HG03095 (cell line): ENCODE results near the gene LRSAM1.

ENCODE experiments used
- ATAC-seq: cut with Tn5 transposase; IDR thresholded peaks from one replicate; pipeline ENCODE4 v1.9.1; 2021; ENCODE audit warnings: moderate library complexity; ENCODE audit not compliant: unreplicated experiment

LRSAM1 gene

DNA sequence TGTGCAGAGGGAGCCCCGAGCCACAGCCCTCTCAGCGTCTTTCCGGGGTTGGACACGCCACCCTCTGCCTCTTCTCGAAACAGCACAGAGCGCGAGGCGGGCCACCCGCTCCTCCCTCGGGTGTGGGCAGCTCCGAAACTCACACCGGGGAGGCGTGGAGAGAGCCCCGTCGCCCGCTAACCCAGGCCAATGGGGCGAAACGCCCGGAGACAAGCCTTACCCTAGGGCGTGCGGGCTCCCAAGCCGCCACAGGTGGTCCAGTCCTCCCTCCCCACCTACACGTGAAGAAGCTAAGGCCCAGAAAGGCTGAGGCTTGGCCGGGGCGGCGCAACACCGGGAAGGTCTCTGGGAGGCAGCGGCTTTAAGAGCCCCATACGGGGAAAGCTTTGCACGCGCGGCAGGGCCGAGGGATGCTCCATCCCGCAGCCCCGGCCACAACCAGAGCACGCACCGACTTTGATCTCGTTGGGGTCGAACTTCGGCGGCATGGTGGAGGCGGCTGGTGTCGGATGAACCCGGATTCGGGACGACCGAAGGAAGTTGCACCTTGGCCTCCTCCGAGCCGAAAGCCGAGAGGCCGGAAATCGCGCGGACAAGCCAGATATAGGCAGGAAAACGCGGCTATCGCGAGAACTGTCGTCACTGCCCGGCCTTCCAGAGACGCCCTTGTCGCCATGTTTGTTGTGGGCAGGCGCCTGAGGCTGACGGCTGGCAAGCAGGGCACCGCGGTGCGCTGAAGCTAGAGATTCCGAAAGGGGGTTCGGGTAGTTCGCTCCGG lies at the start of gene LRSAM1, which contains the start of gene RPL12:
TSS of gene LRSAM1 (plus strand) at position 681 of the 778 bp plus-strand sequence. CDS start 3,018 bp downstream, outside the sequence.
TSS of gene RPL12 (minus strand) at position 577 of the 778 bp plus-strand sequence. CDS start at position 488, 89 bp downstream.
- ATAC-seq, result peak; percentile 50

DNA sequence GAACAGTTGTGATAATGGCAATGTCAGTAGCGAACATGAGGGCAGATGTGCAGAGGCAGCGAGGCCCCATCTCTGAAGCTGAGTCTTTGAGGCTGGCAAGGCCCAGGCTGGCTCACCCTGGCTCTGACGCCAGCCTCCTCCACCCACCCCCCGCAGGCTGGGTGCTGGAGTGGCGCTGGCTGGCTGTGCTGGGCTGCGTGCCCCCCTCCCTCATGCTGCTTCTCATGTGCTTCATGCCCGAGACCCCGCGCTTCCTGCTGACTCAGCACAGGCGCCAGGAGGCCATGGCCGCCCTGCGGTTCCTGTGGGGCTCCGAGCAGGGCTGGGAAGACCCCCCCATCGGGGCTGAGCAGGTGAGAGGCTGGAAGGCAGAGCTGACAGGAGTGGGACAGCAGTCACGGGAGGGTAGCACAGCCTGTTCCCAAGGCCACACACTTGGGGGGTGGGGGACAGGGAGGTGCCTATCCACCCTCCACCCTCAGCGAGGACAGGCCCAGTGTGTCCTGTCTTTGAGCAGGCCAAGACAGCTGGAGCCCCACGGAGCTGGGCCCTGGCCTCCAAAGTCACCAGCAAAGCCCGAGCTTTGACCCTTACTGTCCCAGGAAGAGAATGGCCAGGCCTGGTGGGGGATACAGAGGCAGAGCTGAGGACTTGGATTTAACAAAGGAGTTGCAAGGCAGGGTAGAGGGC lies 48.8 kb upstream of the LRSAM1 start:
- no peak for ATAC-seq

DNA sequence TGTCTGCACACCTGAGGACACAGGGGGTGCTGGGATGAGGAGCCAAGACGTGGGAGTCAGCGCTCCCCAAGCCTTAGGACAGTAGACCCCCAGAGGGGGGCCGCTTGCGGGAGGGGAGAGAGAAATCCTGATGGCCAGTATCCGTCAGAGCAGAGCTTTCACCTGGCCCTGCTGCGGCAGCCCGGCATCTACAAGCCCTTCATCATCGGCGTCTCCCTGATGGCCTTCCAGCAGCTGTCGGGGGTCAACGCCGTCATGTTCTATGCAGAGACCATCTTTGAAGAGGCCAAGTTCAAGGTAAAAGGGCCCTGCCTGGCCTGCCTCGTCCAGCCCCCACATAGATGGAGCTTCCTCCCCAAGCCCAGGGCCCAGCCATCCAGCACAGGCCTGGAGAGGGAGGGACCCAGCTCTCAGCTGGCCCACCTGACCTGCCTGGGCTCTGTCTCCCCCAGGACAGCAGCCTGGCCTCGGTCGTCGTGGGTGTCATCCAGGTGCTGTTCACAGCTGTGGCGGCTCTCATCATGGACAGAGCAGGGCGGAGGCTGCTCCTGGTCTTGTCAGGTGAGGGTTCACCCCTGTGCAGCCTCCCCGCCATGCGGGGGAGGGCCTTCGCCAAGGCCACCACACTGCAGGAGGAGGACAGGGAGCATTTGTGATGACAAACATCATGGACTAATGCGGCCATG lies 47.7 kb upstream of the LRSAM1 start:
- ATAC-seq, result no peak

DNA sequence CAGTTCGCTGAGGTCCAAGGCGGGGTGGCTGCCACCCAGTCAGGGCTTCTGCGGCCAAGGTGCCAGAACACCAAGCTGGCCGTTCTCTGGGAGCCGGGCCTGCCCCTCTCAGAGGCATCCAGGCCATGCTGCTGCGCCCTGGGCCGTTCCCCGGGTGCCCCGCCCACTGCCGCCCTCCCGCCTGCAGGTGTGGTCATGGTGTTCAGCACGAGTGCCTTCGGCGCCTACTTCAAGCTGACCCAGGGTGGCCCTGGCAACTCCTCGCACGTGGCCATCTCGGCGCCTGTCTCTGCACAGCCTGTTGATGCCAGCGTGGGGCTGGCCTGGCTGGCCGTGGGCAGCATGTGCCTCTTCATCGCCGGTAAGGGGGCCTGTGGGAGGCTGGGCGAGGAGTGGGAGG lies 46.7 kb upstream of the LRSAM1 start:
- no peak for ATAC-seq

DNA sequence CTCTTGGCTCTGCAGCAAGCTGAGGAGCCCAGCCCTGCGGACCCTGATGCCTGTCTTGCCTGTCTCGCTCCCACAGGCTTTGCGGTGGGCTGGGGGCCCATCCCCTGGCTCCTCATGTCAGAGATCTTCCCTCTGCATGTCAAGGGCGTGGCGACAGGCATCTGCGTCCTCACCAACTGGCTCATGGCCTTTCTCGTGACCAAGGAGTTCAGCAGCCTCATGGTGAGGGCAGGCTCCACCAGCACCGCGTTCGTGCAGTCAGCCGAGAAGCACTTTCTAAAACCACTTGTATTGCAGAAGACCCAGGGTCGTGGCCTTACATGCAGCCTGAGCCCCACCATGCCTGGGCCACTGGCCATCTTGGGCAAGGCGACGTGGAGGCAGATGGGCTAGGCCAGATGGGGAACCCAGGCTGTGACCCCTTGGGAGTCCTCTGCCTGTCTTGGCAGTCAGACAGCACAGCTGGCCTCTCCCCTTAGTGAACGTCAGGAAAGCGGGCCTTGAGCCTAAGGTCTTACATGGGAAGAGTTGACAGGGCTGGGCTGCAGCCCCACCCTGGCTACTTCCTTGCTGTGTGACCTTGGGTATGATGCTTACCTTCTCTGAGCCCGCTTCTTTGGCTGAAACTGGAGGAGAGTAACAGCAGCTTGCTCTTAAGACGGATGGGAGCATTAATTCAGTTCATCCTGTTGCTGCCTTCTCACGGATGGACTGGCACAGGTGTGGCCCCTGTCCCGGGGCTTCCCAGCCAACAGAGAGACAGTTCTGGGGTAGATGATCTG lies 45.8 kb upstream of the LRSAM1 start:
- no peak for ATAC-seq

DNA sequence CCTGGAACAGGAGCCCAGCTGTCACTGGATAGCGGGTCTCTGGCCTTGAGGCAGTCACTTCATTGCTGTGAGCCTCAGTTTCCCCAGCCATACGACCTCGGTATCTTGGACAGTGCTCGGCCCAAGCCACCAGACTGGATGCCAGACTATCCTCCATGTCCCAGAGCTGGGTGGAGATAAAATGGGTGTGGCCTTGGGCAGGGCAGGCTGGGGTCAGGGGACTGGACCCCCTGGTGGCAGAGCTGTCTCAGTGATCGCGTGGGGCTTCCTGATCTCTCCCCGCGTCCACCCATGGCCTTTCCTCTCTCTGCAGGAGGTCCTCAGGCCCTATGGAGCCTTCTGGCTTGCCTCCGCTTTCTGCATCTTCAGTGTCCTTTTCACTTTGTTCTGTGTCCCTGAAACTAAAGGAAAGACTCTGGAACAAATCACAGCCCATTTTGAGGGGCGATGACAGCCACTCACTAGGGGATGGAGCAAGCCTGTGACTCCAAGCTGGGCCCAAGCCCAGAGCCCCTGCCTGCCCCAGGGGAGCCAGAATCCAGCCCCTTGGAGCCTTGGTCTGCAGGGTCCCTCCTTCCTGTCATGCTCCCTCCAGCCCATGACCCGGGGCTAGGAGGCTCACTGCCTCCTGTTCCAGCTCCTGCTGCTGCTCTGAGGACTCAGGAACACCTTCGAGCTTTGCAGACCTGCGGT lies 44.4 kb upstream of the LRSAM1 start:
- ATAC-seq, result no peak

DNA sequence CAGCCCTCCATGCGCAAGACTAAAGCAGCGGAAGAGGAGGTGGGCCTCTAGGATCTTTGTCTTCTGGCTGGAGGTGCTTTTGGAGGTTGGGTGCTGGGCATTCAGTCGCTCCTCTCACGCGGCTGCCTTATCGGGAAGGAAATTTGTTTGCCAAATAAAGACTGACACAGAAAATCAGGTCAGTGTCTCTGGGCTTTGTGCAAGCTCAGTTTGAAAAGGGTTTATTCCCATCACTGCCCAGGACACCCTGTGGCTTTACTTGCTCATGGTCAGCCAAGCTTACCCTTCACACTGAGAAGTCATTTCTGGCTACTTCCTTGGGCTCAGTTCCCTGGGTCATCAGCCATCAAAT lies 43.8 kb upstream of the LRSAM1 start:
- ATAC-seq, result no peak

DNA sequence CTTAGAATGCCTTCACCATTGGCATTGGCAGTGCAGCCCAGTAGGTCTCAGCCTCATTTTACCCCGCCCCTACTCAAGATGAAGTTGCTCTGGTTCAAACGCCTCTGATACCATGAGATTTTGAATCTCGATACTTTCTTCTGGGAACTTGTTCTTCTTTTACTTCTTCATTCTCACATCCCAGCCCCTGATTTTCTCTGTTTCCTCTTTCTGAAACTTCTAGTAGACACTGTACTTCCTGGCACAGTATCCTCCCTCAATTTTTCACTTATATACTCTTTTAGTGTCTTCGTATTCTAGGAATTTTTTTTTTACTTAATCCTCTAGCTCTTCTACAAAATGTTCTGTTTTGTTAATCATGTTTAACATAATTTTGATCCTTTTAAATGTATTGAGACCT lies 40.2 kb upstream of the LRSAM1 start:
- no peak for ATAC-seq

DNA sequence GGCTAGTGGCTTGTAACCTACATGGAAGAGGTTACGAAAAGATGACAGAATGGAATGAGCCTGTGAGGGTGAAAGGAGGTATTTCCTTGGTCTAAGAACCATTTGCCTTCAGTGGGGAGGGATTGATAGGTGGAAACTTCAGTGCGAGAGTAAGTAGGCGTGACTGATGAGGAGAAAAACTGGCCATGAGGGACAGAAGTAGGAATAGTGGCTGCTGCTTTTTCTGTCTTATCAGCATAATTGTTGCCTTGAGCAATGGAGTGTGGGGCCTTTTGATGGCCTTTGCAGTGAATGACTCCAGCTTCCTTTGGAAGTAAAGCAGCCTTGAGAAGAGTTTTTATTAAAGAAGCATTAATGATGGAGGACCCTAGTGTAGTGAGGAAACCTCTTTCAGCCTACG lies 36.2 kb upstream of the LRSAM1 start:
- no peak for ATAC-seq

DNA sequence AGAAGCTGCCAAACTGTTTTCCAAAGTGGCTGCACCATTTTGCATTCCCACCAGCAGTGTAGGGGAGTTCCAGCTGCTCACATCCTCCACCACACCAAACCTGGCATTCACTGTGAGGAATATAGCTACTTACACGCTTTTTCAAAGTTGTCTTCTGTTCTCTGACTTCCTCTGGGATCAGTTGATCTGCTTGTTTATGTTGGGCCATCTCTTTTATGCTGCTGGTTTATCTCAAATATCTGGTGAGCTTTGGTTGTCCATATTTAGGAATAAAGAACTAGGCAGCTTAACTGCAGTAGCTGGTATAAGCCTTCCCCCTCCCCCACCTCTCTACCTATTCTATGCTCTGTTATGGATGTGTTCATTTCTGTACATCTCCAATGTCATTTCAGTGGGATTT lies 35.7 kb upstream of the LRSAM1 start:
- no peak for ATAC-seq

DNA sequence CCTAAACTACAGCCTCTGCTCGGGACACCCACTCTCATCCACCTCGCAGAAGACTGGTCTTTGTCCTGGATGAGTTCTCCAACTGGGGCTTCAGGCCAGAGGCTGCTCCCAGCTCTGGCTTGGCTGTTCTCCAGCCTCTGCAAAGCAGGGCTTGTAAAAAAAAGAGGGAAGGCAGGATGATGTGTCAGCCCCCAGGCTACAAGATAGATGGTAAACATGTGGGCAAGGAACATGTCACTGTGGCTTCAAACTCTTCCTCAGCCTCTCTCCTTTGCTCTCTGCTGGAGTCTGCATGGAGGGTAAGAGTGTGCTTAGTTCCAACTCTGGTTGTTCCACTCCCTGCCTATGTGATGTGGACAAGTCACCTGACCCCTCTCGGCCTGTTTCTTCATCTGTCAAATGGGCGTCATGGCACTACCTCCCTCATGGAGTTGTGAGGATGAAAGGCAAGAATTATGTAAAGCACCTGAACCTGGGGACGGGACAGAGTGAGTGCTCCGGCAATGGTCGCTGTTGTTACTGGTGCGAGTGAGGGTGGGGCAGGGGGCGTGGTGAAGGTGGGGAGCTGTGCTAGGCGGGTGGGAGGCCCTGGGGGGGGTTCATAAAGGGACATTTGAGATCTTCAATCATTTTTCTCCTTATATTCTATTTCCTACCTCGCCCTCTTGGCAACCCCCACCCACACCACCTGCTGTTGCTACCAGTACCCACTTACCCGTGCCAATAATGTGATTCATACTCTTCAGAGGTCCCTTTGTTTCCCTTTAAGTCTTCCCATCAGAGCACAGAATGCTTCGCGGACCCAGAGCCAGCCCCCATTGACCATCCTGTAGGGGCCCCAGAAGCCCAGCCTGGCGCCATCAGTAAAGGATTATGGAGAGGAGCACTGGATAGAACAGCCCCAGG lies 33.9 kb upstream of the LRSAM1 start:
- no peak for ATAC-seq

DNA sequence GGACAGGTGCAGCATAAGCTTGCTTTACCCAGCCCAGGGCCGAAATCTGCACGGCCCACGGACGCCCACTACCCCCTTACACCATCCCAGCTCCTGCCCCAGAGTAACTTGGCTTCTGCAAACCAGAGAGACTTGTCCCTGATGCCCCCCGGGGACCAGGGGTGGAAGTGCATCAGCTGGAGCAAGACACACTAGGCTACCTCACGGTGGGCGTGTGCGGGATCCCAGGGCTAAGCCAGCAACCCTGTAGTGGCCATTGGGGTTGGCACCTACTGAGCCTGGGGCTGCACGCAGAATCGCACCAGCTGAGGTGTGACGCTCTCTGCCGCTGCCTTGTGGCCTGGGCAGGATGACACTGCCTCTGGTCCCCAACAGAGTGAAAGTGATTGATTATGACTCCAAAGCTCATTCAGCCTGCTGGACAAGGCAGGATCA lies 33.3 kb upstream of the LRSAM1 start:
- ATAC-seq, result no peak

DNA sequence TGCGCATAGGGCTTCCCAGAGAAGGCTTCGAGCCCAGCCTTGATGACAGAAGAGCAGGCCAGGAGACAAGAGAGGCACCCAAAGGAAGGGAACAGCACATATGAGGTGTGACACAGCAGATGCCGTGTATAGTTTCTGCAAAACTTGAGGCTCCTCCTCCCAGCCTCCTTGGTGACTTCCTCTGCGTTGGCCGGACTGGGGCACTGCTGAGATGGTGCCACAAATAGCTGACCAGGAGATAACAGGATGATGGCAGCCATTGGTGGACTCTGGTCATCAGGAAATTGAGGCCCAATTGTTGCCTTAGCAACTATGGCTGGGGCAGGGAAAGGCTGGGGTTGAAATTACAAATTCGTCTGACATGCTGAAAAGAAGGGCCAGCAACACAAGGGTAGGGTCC lies 32.0 kb upstream of the LRSAM1 start:
- no peak for ATAC-seq

DNA sequence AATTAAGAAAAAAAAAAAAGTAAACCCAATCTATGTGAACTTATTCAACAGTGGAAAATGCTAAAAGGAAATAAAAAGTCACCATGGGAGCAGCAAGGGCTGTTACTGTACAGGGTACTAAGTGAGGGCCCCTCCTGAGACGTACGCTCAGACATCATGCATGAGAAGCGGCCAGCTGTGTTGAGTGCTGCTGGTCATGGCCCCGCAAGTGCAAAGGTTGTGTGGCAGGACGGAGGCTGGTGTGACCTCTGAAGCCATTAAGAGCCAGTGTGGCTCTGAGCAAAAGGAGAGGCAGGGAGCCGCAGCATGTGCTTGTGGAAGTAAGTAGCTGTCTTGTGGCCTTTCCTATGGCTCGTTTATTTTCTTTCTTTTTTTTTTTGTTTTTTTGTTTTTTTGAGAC lies 30.3 kb upstream of the LRSAM1 start:
- ATAC-seq, result no peak

DNA sequence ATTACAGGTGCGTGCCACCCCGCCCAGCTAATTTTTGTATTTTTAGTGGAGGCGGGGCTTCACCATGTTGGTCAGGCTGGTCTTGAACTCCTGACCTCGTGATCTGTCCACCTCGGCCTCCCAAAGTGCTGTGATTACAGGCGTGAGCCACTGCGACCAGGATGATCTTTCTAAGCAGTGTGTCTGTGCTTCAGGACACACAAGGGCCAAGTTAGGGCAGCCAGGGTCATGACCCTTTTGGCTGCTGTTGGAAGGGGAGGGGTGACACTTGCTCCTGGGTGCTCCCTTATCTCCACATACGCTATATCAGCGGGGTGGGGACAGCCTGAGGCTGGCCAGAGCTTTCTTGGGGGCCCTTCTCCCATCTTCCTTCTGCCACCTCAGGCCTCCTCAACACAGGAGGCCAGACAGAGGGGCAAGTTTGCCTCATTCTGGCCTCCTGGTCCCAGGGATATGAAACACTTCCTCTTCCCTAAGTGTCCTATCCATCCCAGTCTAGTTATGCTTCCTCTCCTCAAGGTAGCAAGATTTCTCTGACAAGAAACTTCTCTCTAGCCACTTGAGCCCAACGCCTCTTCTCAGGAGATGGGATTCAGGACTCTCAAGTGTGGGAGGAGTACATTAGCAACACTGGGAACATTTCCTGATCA lies 29.1 kb upstream of the LRSAM1 start:
- no peak for ATAC-seq

DNA sequence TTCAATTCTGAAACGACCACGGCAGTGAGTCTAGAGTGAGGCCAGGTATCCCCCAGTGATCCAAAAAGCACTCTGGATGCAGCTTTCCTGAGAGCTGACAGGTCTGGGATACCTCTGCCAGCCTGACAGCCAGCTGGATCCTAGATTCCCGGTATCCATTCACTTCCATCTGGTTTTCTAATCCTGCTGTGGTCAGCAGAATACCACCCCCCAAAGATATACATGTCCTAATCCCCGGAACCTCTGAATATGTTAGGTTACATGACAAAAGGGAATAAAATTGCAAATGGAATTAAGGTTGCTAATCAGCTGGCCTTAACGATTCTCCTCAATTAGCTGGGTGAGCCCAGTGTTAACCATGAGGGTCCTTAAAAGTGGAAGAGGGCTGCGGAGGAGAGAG lies 28.5 kb upstream of the LRSAM1 start:
- no peak for ATAC-seq

DNA sequence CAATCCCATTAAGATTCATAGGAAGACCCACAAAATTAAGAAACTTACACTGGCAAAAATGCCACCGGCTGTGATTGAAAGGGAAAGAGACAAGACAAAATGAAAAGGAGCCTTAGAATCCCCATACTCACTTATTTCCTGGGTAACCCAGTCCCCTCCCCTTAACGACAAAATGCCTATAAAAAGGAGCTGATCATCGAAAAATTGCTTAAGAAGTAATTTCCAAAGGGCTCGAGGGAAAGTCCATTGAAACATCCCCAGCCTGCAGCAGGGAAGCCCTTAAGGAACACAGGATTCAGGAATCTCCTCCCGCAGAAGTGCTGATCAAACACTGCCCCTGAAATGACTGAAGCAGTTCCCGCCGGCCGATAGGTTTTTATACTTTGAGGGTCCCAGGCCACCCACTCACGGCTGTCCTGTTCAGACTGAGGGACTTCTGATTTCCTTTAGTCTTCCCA lies 27.8 kb upstream of the LRSAM1 start:
- no peak for ATAC-seq

DNA sequence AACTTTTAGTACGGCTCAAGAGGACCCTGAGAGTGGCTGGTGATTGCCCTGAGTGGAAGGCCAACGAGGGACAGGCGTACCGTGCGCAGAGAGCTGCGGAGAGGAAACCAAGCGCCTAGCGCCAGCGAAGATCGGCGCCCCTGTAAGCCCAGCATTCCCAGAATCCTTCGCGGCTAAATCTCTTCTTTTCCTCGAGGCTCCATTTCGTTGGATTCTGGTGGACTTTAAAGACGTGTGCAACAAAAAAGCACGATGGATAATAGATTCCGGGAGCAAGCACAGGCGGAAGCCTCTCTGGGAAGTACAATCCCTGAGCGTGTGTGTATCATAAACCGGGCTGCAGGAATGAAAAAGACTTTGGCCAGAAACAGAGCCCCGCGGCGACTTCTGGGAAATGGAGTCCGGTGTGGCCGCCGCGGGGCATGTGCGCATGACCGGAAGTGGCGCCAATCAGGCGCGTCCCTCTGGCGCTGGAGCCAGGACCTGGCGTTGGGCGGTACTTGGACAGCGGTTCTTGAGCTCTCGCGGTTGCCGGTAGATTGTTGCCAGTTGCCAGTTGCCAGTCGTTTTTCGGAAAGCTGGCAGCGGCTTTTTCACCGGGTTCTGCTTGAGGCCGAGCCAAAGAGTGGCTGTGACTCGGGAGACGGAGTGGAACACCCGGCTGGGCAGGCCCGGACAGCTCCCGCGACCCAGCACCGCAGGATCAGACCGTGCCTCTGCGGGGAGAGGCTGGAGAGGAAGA lies 27.2 kb upstream of the LRSAM1 start, which contains the start of gene ZNF79:
TSS of gene ZNF79 (plus strand) at position 449 of the 742 bp plus-strand sequence. CDS start 406 bp downstream, outside the sequence.
- peak; percentile 75 for ATAC-seq
